ENCODE measurements around the gene SCMH1.

- TF ChIP-seq CTCF (IDR thresholded peaks at IDR 0.05) (no peak), POLR2A (IDR thresholded peaks at IDR 0.05; ENCODE audit: low read depth) (no peak), EP300 (IDR thresholded peaks at IDR 0.05) (no peak)
Measured at GRCh38 chr1:41009466-41009865, 232.6 kb downstream of the SCMH1 start.
